ENCODE measurements around the gene TMEM203. TPM values are rescaled to one million over a fixed set of nuclear protein-coding genes. Genes with fewer than 3 reads are reported as not detected.

TMEM203 gene
- total RNA-seq, 1 donor from 2014 or later: 47.6 TPM

GRCh38 chr9:137211532-137211931 is 6.1 kb upstream of the TMEM203 start:
- H3K36me3 ChIP-seq: peaks cover 13% of the 10 kb centered on the region

DNA sequence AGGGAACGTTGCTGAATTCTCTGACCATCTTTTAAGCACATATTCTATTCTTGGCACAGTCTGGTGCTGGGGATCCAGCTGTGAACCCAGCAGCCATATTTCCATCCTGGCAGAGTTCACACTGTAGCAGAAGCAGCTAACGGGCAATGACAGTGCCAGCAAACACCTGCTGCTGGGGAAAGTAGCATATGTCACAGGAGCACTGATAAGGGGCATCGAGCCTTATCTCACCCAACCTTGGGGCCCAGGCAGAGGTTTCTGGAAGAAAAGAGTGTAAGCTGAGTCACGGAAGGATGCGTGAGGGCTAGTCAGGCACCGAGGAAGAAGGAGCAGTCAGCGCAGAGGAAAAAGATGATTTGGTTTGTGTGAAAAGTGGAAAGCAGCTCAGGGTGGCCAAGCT is 1.2 kb upstream of the TMEM203 start:
- no peak for DNase-seq
- peaks cover 53% of the 10 kb centered on the region for H3K4me1 ChIP-seq
- no peak for TF ChIP-seq CTCF (IDR thresholded peaks at IDR 0.05; ENCODE audit: borderline replicate concordance)
- intact Hi-C loops (cut with micrococcal nuclease): no loop called here
- no peaks in the 10 kb centered on the region for H3K36me3 ChIP-seq
- H3K9me3 ChIP-seq (replicated peaks): no peaks in the 10 kb centered on the region
- H3K27ac ChIP-seq (replicated peaks): no peak overlapping the region
- H3K27me3 ChIP-seq (ENCODE audit: low read depth): no peaks in the 10 kb centered on the region
- H3K4me3 ChIP-seq: peak overlapping the region; percentile 91

More at GRCh38 chr9:137211532-137211931, 6.1 kb upstream of the TMEM203 start:
- no peak for DNase-seq
- TF ChIP-seq CTCF (IDR thresholded peaks at IDR 0.05; ENCODE audit: borderline replicate concordance): no peak
- intact Hi-C loops (cut with micrococcal nuclease): no loop called here
- no peak overlapping the region for H3K4me3 ChIP-seq
- no peaks in the 10 kb centered on the region for H3K27me3 ChIP-seq (ENCODE audit: low read depth)
- H3K9me3 ChIP-seq (replicated peaks): no peaks in the 10 kb centered on the region
- H3K4me1 ChIP-seq: peaks cover 7% of the 10 kb centered on the region
- no peak overlapping the region for H3K27ac ChIP-seq (replicated peaks)

DNA sequence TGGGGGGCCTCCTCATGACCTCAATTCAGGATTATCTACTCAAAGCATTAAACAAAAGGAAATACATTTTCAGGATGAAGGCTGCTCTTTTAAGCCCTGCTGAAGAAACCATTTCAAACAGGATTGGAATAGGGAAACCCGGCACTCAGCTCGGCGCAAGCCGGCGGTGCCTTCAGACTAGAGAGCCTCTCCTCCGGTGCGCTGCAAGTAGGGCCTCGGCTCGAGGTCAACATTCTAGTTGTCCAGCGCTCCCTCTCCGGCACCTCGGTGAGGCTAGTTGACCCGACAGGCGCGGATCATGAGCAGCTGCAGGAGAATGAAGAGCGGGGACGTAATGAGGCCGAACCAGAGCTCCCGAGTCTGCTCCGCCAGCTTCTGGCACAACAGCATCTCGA is 720 bp downstream of the TMEM203 start:
- Histone ChIP-seq H3K9me3 (replicated peaks) (no peaks in the 10 kb centered on the region), H3K36me3 (no peaks in the 10 kb centered on the region), H3K4me1 (peaks cover 63% of the 10 kb centered on the region), H3K27me3 (ENCODE audit: low read depth) (no peaks in the 10 kb centered on the region), H3K4me3 (peak overlapping the region; percentile 91), H3K27ac (replicated peaks) (peak overlapping the region; percentile 94)
- intact Hi-C loops (cut with micrococcal nuclease): no loop called here
- no peak for DNase-seq
- no peak for TF ChIP-seq CTCF (IDR thresholded peaks at IDR 0.05; ENCODE audit: borderline replicate concordance)

GRCh38 chr9:137202966-137203365 is 2.5 kb downstream of the TMEM203 start:
- Histone ChIP-seq H3K27me3 (ENCODE audit: low read depth) (no peaks in the 10 kb centered on the region), H3K36me3 (no peaks in the 10 kb centered on the region), H3K9me3 (replicated peaks) (no peaks in the 10 kb centered on the region), H3K27ac (replicated peaks) (no peak overlapping the region), H3K4me3 (peak overlapping the region; percentile 91), H3K4me1 (peaks cover 80% of the 10 kb centered on the region)
- DNase-seq: no peak
- intact Hi-C loops (cut with micrococcal nuclease): no loop called here
- no peak for TF ChIP-seq CTCF (IDR thresholded peaks at IDR 0.05; ENCODE audit: borderline replicate concordance)

DNA sequence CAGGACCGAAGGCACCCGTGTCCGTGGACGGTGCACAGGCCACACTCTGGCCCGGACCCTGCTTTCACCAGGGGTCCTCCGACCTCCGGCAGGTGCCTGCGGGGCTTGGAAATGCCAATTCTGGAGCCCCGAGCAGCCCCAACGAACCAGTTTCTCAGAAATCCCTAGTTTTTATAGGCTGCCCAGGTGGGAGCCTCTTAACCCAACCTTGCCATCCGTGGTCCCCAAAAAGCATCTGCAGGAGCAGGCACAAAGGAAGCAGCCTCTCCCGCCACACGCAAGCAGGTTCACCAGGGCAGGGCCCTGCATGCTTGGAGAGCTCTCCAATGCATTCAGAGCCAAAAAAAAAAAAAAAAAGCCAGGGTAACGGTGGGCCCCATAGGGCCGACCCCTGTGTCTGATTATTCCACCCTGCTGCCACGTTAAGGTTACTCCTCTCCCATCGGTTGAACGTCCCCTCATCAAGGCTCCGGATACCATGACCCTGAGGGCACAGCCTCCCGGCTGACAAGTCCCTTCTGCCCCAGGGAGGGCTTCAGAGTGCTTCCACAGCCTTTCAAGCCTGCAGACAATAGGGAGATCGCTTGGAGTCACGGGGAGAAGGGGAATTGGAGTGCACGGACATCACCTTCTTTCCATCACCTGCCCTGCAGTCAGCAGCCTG is 4.1 kb downstream of the TMEM203 start:
- Histone ChIP-seq H3K4me1 (peaks cover 89% of the 10 kb centered on the region), H3K27ac (replicated peaks) (peak overlapping the region; percentile 98), H3K27me3 (ENCODE audit: low read depth) (no peaks in the 10 kb centered on the region), H3K9me3 (replicated peaks) (no peaks in the 10 kb centered on the region), H3K36me3 (no peaks in the 10 kb centered on the region), H3K4me3 (peak overlapping the region; percentile 83)
- intact Hi-C loops (cut with micrococcal nuclease): no loop called here
- no peak for TF ChIP-seq CTCF (IDR thresholded peaks at IDR 0.05; ENCODE audit: borderline replicate concordance)
- no peak for DNase-seq

All from left ventricle myocardium inferior (tissue), 1 donor.